Right lung (tissue), 10 donors: ENCODE measurements around the gene STEAP1. TPM values are rescaled to one million over a fixed set of nuclear protein-coding genes. Genes with fewer than 3 reads are reported as not detected.
A peak's percentile ranks its signal among the peaks of the same experiment; 100 is the strongest.
"Not testable (repeated sequence)": the region's sequence is repeated elsewhere in the genome, so short reads cannot be mapped to it uniquely, and the experiment has no call there.

Experiments used
- DNase-seq, 2 donors: peaks; one replicate each; pipeline ENCODE4 v3.0.0-alpha.2; 2013
- long read RNA-seq, 8 donors: transcript quantifications; one replicate each; lab custom pipeline, GENCODE V29; 2026
- polyA plus RNA-seq, 5 donors: library from polyadenylated mRNA; unstranded; fragments of 120-200 nt; gene quantifications; one replicate each; pipeline versions ENCODE4 v1.2.1 to v1.2.3, GENCODE V29; 2013; ENCODE audit warnings: inconsistent platforms in 1 of 5, low replicate concordance in 1 of 5; ENCODE audit not compliant: insufficient read length in 5 of 5, insufficient read depth in 1 of 5

The STEAP1 gene
- polyA plus RNA-seq, result 1 to 10 TPM; 1.4 to 2.6 (median 1.7) TPM
- long read RNA-seq, donor 1, partial matches to known transcripts, result 0 of 1 reads
- long read RNA-seq, donor 1, other reads (novel, unspliced or antisense), result 0 of 1 reads
- long read RNA-seq, donor 2, result 0 reads
- long read RNA-seq, donor 3, result 0 reads
- long read RNA-seq, donor 4, partial matches to known transcripts, result 0 of 1 reads
- long read RNA-seq, donor 4, other reads (novel, unspliced or antisense), result 0 of 1 reads
- long read RNA-seq, donor 5, result 0 reads
- long read RNA-seq, donor 6, partial matches to known transcripts, result 0 of 1 reads
- long read RNA-seq, donor 6, other reads (novel, unspliced or antisense), result 0 of 1 reads
- long read RNA-seq, donor 7, result 0 reads
- long read RNA-seq, donor 8, result 0 reads

DNA sequence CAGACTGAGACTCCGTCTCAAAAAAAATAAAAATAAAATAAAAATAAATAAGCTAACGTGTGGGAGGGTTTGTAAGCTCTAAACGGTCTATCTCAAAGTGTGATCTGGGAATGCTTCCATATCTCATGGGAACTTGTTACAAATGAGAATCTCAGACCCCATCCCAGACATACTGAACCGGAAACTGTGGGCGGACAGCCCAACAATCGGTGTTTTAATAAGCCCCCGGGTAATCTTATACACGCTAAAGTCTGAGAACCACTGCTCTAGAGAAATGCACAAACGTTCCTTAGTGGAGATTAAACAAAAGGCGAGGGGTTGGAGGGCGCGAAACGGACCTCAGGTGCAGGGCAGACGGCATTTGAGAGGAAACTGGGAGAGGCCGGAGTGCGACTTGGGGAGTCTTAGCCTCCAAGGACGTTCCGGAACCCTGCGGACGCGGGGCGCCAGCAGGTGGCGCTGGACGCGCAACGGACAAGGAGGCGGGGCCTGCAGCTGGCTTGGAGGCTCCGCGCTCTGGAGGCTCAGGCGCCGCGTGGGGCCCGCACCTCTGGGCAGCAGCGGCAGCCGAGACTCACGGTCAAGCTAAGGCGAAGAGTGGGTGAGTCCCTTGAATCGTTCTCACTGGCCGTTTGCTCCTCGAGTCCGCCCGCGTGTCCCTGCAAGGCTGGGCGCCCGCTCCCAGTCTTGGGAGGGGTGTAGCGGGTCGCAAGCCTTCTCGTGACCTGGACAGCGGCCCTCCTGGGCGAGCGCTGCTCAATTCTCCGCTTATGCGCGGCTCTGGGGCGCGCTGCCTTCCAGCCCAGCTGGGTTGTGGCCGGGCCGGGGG is at the start of gene STEAP1:
Gene STEAP1, plus strand, starts transcription at position 527 of the 829 bp plus-strand sequence. CDS start 5,320 bp downstream, outside the sequence.
- DNase-seq, result peak; percentile 85 to 86

DNA sequence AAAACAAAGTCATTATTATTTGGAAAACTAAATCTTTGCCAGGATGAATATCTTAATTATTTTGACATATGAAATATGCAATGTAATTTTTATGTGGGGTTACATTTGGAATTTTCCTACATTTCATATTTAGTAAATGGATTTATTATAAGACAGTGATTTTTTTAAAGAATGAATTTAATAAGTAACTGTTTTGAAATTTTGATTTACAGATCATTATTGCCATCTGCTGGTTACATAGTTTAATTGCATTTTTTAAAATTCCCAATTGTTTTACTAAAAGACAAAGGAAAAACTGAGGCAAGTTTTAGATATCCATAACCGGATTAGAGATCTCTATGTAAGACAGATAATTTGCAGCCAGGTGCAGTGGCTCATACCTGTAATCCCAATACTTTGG is 39.3 kb upstream of the STEAP1 start:
- not testable (repeated sequence) for DNase-seq

DNA sequence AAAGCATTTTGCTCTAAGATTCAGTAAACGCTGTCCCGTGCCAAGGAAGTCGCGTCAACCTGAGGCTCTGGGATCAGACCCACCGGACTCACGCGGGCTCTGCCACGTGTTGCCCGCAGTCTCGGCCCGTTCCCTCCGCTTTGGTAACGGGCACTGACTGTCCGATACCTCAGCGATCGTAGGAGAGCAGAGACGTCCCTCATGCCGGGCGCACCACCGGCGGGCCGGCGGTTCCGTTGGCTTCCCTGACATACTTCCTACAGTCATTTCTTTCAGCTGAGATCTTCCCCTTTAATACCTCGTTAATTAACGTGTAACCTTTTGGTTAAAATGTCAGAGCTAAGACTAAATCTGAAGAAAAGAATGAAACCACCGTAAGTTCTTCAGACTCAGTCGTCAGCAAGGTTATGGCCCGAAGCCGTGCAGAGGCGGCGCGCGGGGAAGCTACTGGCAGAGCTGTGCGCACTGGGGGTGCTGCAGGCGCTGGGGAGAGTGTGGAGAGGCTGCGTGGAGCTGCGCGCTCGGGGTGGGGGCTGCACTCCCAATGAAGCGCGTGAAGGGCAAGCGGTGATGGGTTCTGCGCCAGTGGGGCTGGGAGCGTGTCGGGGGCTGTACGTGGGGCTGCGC is 35.6 kb upstream of the STEAP1 start:
- DNase-seq, result peak in 1 of 2 donors; percentile 9

DNA sequence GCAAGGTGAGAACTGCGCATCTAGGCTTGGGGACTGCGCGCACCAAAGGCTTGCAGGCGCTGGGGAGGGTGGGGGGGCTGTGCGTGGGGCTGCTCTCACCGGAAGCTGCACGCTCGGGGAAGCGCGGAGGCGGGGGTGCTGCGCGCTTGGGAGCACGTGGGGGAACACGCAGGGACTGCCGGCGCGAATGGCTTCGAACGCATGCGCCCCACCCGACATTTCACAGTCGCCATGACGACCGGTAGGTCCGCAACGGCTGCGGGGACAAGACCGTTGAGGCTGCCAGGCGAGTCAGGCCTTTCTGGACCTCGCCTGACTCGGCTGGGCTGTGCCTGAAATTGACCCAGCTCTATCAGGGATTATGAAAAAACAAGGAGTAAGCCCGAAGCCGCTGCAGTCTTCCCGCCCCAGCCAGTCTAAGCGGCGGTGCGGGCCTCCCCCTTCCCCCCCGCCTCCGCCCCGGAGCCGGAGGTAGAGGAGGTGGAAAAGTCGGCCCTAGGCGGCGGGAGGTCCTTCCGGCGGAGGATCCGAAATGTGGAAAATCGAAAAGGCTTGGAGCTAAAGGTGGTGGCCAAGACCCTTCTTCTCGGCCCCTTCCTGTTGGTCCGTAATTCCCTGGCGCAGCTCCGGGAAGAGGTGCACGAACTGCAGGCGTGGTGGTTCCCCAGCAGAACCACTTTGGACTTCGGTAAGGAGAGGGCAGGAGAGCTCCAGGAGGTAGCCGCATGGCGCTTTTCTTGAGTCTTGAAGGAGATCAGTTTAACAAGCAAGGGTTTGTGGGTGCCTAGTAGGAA is 34.9 kb upstream of the STEAP1 start:
- DNase-seq, result peak in 1 of 2 donors; percentile 28

DNA sequence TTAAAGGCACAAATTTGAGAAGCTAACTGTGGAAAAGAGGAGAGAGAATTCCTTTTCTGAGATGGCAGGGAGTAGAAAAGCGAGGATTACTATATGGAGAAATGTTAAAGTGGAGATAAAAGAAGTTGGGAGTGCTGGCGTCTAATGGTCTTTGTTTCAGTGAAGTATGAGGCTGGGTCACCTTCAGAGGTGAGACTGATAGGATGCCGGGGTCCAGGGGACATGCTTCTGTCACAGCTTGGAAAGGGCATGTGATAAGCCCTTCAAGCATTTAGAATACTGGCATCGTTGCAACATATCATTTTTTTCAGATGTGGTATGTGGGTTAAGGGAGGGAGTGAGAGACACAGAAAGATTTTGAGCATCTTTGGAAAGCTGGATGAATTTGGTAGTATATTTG is 34.1 kb upstream of the STEAP1 start:
- DNase-seq, result not testable (repeated sequence)

DNA sequence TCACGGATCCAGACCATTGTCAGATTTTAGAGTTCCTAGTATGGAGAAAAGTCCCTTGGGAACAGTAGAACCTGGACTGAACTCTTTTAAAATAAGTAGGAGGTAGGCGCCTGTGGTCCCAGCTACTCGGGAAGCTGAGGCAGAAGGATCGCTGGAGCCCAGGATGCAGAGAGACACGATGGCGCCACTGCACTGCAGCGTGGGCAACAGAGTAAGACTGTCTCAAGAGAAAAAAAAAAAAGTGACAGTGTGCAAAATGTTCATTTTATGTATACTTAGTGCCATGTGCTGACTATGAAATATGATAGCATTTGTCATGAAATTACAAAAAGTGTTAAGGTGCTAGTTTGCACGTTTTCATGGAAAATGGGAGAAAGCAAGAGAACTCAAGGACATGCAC is 22.5 kb upstream of the STEAP1 start:
- not testable (repeated sequence) for DNase-seq

DNA sequence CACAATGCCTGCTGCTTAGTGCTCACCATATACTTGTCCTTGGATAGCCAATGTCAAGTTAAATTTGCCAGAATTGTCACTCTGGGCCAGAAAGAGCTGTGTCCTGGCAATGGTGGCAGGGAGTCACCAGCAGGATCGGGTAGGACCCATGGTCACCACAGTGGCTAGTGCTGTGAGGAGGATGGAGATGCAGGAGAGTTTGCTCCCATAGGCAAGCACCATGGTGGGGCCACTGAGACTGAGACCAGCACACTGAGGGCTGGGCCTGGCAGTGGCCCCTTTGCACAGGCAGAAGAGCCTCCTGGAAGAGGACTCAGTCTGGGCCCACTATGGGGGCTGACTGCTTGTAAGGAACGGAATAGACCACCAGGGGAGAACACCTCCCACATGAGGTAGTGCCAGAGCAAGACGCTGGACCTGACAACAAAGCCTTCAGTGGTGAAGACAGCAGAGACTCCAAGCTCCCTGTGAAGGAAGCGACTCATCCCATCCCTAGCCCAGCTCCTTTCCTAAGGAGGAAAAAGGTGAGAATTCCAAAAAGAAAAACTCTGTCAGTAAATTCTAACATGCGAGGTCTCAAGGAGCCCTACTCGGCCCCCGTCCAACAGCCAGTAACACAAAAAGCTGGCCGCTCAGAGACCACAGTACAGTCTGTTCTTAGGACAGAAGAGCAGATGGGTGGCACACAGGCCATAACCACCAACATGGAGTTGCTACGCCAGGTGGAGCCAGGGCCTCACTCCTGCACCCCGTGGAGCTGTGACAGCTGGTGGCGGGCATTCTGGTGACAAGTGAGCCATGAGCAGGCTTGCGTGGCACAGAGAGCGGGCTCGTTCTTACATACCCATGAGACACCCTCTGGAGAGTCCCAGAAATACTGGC is 6.9 kb upstream of the STEAP1 start:
- not testable (repeated sequence) for DNase-seq

DNA sequence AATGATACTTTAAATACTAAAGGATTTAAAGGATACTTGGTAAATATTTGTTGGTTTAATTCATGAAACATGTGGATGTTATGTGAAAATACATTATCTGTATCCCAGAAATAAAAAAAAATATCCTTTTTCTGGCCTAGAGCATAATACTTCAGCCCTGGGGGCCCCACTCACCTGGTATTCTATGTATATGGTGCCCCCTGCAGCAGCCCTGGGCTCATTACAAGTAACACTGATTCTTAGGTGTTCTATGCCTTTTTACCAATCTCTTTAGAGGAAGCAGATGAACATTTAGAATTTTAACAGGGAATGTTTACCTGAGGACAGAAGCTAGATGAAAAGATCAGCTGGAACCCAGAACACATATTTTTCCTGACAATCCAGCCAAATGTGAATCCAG is 4.8 kb upstream of the STEAP1 start:
- DNase-seq, result not testable (repeated sequence)

DNA sequence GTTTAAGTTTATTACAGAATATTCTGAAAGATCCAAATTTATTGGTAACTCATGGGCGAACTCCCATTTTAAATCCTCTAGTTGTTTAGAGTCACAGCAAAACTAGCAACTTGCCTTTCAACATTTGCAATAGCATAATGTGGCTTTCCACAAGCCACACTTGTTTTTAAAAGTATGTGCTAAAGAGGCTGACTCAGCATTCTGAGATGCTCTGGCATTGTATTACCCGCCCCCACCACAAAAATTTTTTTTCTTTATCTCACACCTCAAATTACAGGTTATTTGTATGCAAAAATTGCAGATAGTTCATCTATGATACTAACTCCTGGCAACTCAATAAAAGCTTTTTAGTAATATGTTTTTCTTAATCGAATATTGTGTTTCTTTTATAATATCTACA is 2.4 kb upstream of the STEAP1 start:
- not testable (repeated sequence) for DNase-seq

DNA sequence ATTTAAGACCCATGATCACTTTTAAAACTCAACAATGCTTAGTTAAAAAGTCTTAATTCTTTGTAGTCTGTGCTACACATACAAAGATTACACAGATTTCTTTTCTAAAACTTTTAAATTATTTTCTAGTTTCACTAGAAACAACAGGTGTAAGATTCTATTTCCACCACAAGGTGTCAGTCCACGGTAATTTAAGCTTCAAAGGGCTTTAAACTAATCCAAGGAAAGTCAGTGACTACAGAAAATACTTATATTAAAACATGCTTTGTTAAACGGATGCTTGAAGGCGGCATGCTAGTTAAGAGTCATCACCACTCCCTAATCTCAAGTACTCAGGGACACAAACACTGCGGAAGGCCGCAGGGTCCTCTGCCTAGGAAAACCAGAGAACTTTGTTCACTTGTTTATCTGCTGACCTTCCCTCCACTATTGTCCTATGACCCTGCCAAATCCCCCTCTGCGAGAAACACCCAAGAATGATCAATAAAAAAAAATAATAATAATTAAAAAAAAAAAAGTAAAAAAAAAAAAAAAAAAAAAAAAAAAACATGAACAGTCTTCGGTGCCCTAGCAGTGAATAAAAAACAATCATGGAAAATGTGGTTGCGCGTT is 1.5 kb upstream of the STEAP1 start:
- DNase-seq, result peak; percentile 14 to 25

DNA sequence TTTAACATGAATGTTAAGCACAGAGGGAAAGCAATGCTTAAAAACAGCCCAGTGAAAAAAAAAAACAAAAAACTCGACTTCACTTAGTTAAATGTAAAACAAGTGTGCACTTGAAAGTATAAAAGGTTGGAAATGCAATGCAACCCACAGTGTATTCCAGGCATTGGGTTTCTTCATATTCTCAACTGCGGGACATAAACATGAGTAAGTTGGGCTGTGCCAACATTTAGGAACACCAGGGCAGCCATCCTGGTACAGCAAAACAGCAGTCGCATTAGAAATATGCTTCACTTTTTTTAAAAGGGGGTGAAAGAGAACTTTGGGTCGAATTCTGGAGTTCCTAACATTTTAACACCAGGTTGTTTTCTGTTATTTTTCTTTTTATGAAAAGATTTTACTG is 937 bp downstream of the STEAP1 start:
- no peak for DNase-seq

DNA sequence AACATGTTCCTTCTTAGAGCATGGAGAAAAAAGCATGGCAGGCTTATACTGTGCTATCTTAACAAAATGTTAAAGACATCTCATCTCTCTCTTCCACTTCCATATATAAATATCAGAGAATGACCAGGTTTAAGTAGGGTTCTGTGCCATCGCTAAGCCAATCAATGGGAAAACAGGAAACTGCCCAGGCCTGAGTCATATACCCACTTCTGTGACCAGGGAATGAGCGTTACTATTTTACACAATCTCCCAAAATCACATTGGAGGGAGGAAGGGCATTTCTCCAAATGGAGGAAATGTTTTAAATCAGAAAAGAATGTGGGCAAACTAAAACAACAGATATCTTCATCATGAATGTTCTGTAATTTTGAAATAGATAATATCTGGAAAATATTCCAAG is 3.1 kb downstream of the STEAP1 start:
- not testable (repeated sequence) for DNase-seq

DNA sequence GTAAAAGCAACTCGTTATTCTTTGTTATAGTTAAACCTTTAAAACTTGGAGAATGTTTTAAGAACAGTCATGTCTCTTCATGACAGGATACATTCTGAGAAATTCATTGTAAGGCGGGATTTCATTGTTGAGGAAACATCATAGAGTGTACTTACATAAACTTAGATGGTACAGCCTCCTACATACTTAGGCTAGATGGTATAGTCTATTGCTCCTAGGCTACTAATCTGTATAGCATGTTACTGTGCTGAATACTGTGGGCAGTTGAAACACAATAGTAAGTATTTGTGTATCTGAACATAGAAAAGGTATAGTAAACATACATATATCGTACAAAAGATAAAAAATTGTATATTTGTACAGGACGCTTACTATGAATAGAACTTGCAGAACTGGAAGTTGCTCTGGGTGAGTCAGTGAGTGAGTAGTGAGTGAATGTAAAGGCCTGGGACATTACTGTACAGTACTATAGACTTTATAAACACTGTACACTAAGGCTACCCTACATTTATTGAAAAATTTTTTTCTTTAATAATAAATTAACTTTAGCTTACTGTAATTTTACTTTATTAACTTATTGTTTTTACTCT is 3.6 kb downstream of the STEAP1 start:
- DNase-seq, result not testable (repeated sequence)

DNA sequence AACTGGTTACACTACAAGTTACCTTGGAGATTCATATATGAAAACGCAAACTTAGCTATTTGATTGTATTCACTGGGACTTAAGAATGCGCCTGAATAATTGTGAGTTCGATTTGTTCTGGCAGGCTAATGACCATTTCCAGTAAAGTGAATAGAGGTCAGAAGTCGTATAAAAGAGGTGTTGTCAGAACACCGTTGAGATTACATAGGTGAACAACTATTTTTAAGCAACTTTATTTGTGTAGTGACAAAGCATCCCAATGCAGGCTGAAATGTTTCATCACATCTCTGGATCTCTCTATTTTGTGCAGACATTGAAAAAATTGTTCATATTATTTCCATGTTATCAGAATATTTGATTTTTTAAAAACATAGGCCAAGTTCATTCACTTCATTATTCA is 9.3 kb downstream of the STEAP1 start:
- DNase-seq, result no peak

DNA sequence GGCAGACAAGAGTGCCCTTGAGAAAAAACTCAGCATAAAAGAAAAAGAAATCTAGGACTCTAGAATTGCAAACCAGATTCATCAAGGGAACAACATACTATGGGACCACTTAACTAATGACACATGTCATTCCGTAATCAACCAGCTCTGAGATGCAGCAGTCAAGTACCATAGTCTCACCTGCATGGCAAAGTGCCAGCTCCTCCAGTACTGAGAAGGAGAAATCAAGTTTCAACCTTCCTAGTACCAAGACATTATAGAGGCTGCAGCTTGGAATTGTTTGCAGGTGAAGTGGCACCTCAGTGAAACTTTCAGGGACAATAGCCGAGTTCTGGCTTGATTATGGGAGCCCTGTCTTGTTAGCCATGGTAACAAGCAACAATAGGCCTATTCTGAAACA is 11.5 kb downstream of the STEAP1 start:
- DNase-seq, result peak in 1 of 2 donors; percentile 6

DNA sequence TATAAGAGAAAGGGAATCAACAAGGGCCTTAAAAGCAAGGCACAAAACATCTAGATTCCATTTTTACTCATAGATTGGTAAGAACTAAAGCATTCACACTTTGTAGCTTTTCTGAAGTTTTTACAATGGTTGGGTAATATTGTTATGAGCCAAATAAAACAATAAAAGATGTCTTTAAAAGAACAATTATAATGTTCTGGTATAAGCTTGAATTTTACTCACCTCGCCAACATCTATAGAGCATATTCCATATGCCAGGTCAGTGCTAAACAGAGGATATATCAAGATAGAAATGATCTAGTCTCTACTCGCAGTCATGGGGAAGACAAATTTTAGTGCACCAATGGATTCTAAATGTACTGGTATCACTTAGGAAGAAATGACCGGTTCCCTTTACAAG is 11.9 kb downstream of the STEAP1 start:
- no peak for DNase-seq

DNA sequence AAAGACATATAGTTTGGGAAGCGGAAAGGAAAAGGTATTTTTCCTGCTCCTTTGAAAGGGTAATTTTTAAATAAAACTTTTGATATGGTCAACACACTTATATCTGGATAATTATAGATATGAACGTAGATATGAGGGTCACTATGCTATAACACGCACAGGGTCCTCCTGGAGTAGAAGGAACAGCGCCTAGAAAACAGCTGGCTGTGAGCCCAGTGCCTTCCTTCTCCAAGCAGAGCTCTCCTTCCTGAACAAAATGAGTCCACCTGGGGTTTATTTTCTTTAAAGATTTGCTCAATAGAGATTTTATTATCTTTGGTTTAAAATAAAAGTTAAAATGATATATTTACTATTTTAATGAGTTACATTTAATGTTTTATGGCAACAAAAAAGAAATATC is 13.1 kb downstream of the STEAP1 start:
- DNase-seq, result no peak

DNA sequence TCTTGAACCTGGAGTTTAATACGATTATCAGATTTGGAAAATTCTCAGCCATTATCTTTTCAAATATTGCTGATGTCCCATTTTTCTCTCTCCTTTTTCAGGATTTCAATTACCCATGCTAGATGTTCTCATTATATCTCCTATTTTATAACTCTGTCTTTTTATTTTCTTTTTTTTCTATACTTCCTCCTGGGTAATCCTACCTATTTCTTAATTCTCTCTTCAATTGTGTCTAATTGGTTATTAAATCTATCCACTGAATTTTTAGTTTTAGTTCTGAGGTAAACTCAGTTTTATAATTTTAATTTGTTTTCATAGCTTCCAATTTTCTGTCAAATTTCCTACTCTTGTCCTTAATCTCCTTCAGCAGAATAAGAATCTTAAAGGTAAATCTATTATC is 15.6 kb downstream of the STEAP1 start:
- no peak for DNase-seq

DNA sequence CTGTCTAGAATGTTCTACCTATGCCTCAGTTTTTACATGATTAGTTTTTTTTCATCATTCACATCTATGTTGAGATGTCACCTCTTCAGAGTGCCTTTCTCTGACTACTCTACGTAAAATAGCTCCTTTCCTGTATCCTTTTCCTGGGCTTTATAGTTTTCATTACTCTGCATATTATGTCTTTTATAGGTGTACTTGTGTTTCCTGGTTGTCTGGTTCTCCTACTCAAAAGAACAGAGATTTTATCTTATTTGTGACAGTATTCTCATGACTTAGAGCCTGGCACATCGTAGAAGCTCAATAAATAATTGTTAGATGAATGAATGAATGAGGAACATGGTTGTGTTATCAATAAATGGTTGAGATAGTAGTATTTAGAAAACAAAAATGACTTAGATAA is 17.9 kb downstream of the STEAP1 start:
- DNase-seq, result no peak

DNA sequence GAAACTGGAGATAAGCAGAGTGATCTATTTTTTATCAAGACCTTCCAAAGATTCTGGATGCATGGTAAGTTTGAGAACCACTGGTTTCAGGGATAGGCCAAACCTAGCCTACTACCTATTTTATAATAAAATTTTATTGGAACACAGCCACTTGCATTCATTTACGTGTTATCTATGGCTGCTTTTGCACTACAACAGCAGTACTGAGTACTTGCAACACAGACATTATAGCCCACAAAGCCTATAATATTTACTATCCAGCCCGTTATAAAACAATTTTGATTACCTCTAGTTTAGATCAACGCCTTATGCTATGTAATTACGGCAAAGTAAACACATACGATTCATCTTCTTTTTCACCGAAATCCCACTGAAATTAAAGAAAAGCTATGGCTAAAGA is 18.4 kb downstream of the STEAP1 start:
- no peak for DNase-seq
